Left renal cortex interstitium (tissue), 4 donors: ENCODE data around the gene COL4A5. TPM values are rescaled to one million over a fixed set of nuclear protein-coding genes. Genes with fewer than 3 reads are reported as not detected.
A peak's percentile ranks its signal among the peaks of the same experiment; 100 is the strongest.
"Not testable (repeated sequence)": the region's sequence is repeated elsewhere in the genome, so short reads cannot be mapped to it uniquely, and the experiment has no call there.

Experiments
- DNase-seq, 4 donors: peaks; one replicate each; pipeline ENCODE4 v3.0.0-alpha.2; 2013; ENCODE audit warnings: low read depth in 4 of 4, low spot score in 2 of 4, missing footprints in 1 of 4
- polyA plus RNA-seq, 4 donors: library from polyadenylated mRNA; unstranded; fragments of 120-200 nt; gene quantifications; one replicate each; pipeline ENCODE4 v1.2.1, GENCODE V29; 2013; ENCODE audit not compliant: insufficient read length in 4 of 4

The COL4A5 gene
- polyA plus RNA-seq, 4 donors: 123 to 154 (median 131) TPM

- no peak for DNase-seq
Observed at GRCh38 chrX:108447303-108447702, 7.7 kb downstream of the COL4A5 start.

GRCh38 chrX:108453841-108454240 lies 14.2 kb downstream of the COL4A5 start:
- DNase-seq: no peak

- no peak for DNase-seq
Observed at GRCh38 chrX:108456971-108457477, 17.4 kb downstream of the COL4A5 start.

- DNase-seq: no peak
Observed at GRCh38 chrX:108464604-108465003, 25.0 kb downstream of the COL4A5 start.

- DNase-seq: no peak
Observed at GRCh38 chrX:108468486-108468885, 28.8 kb downstream of the COL4A5 start.

- no peak for DNase-seq
Observed at GRCh38 chrX:108473979-108474378, 34.3 kb downstream of the COL4A5 start.

- not testable (repeated sequence) for DNase-seq
Observed at GRCh38 chrX:108481528-108481927, 41.9 kb downstream of the COL4A5 start.

- DNase-seq: no peak
Observed at GRCh38 chrX:108484251-108484650, 44.6 kb downstream of the COL4A5 start.

GRCh38 chrX:108485960-108486359 lies 46.3 kb downstream of the COL4A5 start:
- DNase-seq: no peak

GRCh38 chrX:108494406-108495090 lies 54.9 kb downstream of the COL4A5 start:
- DNase-seq: no peak

GRCh38 chrX:108511721-108512120 lies 72.1 kb downstream of the COL4A5 start:
- no peak for DNase-seq

- DNase-seq: no peak
Observed at GRCh38 chrX:108516184-108516583, 76.5 kb downstream of the COL4A5 start.

GRCh38 chrX:108527724-108528123 lies 88.1 kb downstream of the COL4A5 start:
- no peak for DNase-seq

GRCh38 chrX:108537005-108537404 lies 97.4 kb downstream of the COL4A5 start:
- peak in 1 of 4 donors; percentile 13 for DNase-seq

GRCh38 chrX:108541286-108541685 lies 101.6 kb downstream of the COL4A5 start:
- no peak for DNase-seq

- DNase-seq: no peak
Observed at GRCh38 chrX:108557580-108557979, 117.9 kb downstream of the COL4A5 start.

- DNase-seq: no peak
Observed at GRCh38 chrX:108558217-108558616, 118.6 kb downstream of the COL4A5 start.

GRCh38 chrX:108573136-108573535 lies 133.5 kb downstream of the COL4A5 start:
- no peak for DNase-seq

- DNase-seq: no peak
Observed at GRCh38 chrX:108582151-108582550, 142.5 kb downstream of the COL4A5 start.

- no peak for DNase-seq
Observed at GRCh38 chrX:108584617-108585211, 145.1 kb downstream of the COL4A5 start.

GRCh38 chrX:108590496-108590895 lies 150.9 kb downstream of the COL4A5 start:
- DNase-seq: no peak

- no peak for DNase-seq
Observed at GRCh38 chrX:108601276-108601675, 161.6 kb downstream of the COL4A5 start.
